AG04449 (cell line): ENCODE results near the gene TAT.
"Not testable (repeated sequence)": the region's sequence is repeated elsewhere in the genome, so short reads cannot be mapped to it uniquely, and the experiment has no call there.

Experiments used
- CTCF ChIA-PET: fragments of 350-600 bp; formaldehyde crosslinking; extraction: SDS; loops from one replicate; lab custom pipeline; 2021; ENCODE audit warnings: antibody characterized with exemption; lab: Yijun Ruan, JAX
- POLR2A ChIA-PET: fragments of 400-600, 350-600 bp; formaldehyde crosslinking; extraction: SDS; loops from one replicate; lab custom pipeline; 2020; ENCODE audit warnings: antibody characterized with exemption, inconsistent platforms; lab: Yijun Ruan, JAX
- DNase-seq: peaks from one replicate; pipeline ENCODE4 v3.0.0-alpha.2; 2010; ENCODE audit warnings: low read depth, low spot score
- H3K4me3 ChIP-seq: 2 replicates; pipeline ENCODE4 v1.5.1; 2011; ENCODE audit warnings: low read depth, mild to moderate bottlenecking, control low read depth, low read length
- CTCF ChIP-seq: IDR thresholded peaks from one replicate; pipeline ENCODE4 v1.5.1; 2011; ENCODE audit warnings: mild to moderate bottlenecking, moderate library complexity, low read length, control low read depth, inconsistent platforms; ENCODE audit not compliant: insufficient read depth; ENCODE audit errors: missing control alignments

TAT gene

DNA sequence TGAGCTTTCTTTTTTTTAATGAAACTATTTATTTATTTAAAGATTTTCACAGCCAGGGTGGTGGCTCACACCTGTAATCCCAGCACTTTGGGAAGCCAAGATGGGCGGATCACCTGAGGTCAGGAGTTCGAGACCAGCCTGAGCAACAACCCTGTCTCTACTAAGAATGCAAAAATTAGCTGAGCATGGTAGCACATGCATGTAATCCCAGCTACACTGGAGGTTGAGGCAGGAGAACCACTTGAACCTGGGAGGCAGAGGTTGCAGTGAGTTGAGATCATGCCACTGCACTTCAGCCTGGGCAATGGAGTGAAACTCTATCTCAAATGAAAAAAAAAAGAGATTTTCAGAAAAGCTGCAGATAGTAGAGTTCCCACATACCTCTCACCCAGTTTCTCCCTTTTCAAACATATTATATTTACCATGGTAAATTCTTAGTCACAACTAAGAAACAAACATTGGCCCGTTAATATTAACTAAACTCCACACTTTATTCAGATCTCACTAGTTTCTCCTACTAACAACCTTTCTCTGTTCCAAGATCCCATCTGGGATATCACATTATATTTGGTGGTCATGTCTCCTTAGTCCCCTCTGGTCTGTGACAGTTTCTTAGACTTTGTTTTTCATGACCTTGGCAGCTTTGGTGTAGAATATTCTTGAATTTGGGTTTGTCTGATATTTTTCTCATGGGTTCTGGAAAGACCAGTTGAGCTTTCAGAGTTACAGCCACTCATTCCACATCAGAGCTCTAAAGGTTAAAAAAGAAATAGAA, 7.8 kb upstream of the TAT start:
- CTCF ChIA-PET, result interaction anchor here (3.8 kb wide), 1 partner anchor 26 kb away, joined by 17 read pairs; no protein-coding TSS in a partner anchor
- DNase-seq, result no peak

GRCh38 chr16:71582553-71582848, 5.6 kb upstream of the TAT start:
- CTCF ChIA-PET, result interaction anchor here (1.3 kb wide), 1 partner anchor 29 kb away, joined by 4 read pairs; no protein-coding TSS in a partner anchor
- H3K4me3 ChIP-seq, POLR2A ChIA-PET, DNase-seq: not testable (repeated sequence)

More for the DNA sequence above, 7.8 kb upstream of the TAT start:
- TF ChIP-seq CTCF, result no peak
- POLR2A ChIA-PET, result interaction anchor here (0.6 kb wide), 1 partner anchor 53 kb away, joined by 3 read pairs; no protein-coding TSS in a partner anchor
- H3K4me3 ChIP-seq, result no peak overlapping the region

DNA sequence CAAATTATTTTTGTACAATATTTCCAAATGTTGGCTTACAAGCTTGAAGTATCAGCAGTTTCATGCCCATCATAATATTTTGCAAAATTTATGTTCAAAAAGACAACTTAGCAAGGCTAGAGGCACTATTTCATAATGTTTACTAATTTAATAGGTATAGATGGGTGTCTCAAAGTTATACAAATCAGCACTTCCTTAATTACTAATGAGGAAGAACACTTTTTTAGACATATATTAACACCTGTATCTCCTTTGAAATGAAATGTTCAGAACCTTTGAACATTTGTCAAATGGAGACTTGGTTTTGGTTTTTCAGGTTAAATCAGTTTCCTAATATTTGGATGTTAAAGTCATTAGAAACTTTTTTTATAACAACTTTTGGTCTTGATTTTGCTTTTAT, 2.2 kb downstream of the TAT start:
- DNase-seq, result no peak
- POLR2A ChIA-PET, result no interaction called here
- no peak overlapping the region for H3K4me3 ChIP-seq
- TF ChIP-seq CTCF, result no peak
- CTCF ChIA-PET, result interaction anchor here (1.7 kb wide), 1 partner anchor 36 kb away, joined by 5 read pairs; no protein-coding TSS in a partner anchor

GRCh38 chr16:71573387-71574094, 3.4 kb downstream of the TAT start:
- CTCF ChIA-PET, result interaction anchor here (0.8 to 1.2 kb wide), 2 partner anchors 35 to 37 kb away, joined by 3 to 5 read pairs; no protein-coding TSS in a partner anchor
- H3K4me3 ChIP-seq, result no peak overlapping the region
- TF ChIP-seq CTCF, result no peak
- POLR2A ChIA-PET, result interaction anchor here (0.6 kb wide), 1 partner anchor 8 kb away, joined by 3 read pairs; no protein-coding TSS in a partner anchor
- no peak for DNase-seq

- H3K4me3 ChIP-seq, result no peak overlapping the region
- ChIA-PET POLR2A (no interaction called here), CTCF (no interaction called here)
- no peak for TF ChIP-seq CTCF
- no peak for DNase-seq
These were observed 4.3 kb downstream of the TAT start for GRCh38 chr16:71572497-71573116.

DNA sequence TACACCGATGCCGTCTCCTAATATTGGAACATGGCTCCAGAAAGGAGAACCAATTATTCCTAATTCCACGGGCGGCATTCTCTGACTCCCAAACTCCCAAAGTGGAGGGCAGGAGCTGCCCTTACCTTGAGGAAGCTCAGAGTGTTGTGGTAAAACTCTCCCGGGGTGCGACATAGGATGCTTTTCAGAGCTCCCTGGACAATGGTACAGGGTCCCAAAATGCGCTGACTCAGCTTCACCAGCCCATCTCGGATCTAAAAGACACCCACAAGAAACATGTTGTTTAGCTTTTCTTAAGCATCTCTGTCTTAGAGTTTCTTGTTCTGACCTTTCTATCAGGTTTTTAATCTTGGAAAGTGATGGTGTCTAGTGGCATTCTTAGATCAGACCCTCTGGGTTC, 6.7 kb downstream of the TAT start:
- H3K4me3 ChIP-seq, result no peak overlapping the region
- TF ChIP-seq CTCF, result no peak
- ChIA-PET POLR2A (no interaction called here), CTCF (interaction anchor here (2.2 kb wide), 1 partner anchor 41 kb away, joined by 10 read pairs; no protein-coding TSS in a partner anchor)
- no peak for DNase-seq
